HepG2 (cell line): ENCODE results near the gene COQ7. TPM values are rescaled to one million over a fixed set of nuclear protein-coding genes. Genes with fewer than 3 reads are reported as not detected.
A peak's percentile ranks its signal among the peaks of the same experiment; 100 is the strongest.

Experiments
- CSRNP1 ChIP-seq: sonication (generic); formaldehyde crosslinking; IDR thresholded peaks from 2 replicates; pipeline ENCODE4 v1.8.1; 2023; ENCODE audit warnings: mild to moderate bottlenecking, missing genetic modification reagents
- ELK4 ChIP-seq: sonication (generic); formaldehyde crosslinking; IDR thresholded peaks from 2 replicates; pipeline ENCODE4 v1.9.0; 2021; ENCODE audit warnings: missing genetic modification reagents, borderline replicate concordance
- FOXP4 ChIP-seq: sonication (generic); formaldehyde crosslinking; IDR thresholded peaks from 2 replicates; pipeline ENCODE4 v1.4.0; 2020; ENCODE audit warnings: missing genetic modification reagents
- GABPA ChIP-seq, 2 experiments: IDR thresholded peaks; 2 replicates each; pipeline ENCODE4 v1.6.1; 2011 to 2016; ENCODE audit warnings: low read depth in 2 of 2, low read length in 1 of 2, missing biosample characterization in 1 of 2, missing genetic modification characterization in 1 of 2
- GLI4 ChIP-seq: sonication (generic); formaldehyde crosslinking; IDR thresholded peaks from 2 replicates; pipeline ENCODE4 v1.5.1; 2020; ENCODE audit warnings: missing genetic modification reagents, mild to moderate bottlenecking, moderate library complexity, borderline replicate concordance
- NR1H2 ChIP-seq: sonication (generic); formaldehyde crosslinking; IDR thresholded peaks from 2 replicates; pipeline ENCODE4 v1.8.1; 2022; ENCODE audit warnings: low read depth, missing genetic modification reagents, borderline replicate concordance
- POLR2G ChIP-seq: fragments of 200-400 bp; formaldehyde crosslinking; IDR thresholded peaks from 2 replicates; pipeline ENCODE4 v1.6.1; 2018; ENCODE audit warnings: mild to moderate bottlenecking, low read depth, low read length, moderate library complexity
- RFX5 ChIP-seq: IDR thresholded peaks from 2 replicates; pipeline ENCODE4 v1.6.1; 2011; ENCODE audit warnings: low read depth, low read length, improper control_type of control experiment
- THRA ChIP-seq: sonication (generic); formaldehyde crosslinking; IDR thresholded peaks from 2 replicates; pipeline ENCODE4 v1.4.0; 2020; ENCODE audit warnings: missing genetic modification reagents, borderline replicate concordance
- THYN1 ChIP-seq: sonication (generic); formaldehyde crosslinking; IDR thresholded peaks from 2 replicates; pipeline ENCODE4 v1.8.1; 2023; ENCODE audit warnings: low read depth, mild to moderate bottlenecking, moderate library complexity, missing genetic modification reagents, borderline replicate concordance
- ZNF282 ChIP-seq: fragments of 450-650 bp; IDR thresholded peaks from 2 replicates; pipeline ENCODE4 v1.6.1; 2018; ENCODE audit not compliant: partially characterized antibody
- ZNF430 ChIP-seq: sonication (generic); formaldehyde crosslinking; IDR thresholded peaks from 2 replicates; pipeline ENCODE4 v1.9.0; 2021; ENCODE audit warnings: mild to moderate bottlenecking, missing genetic modification reagents
- ZNF724P ChIP-seq: sonication (generic); formaldehyde crosslinking; IDR thresholded peaks from 2 replicates; pipeline ENCODE4 v1.8.0; 2022; ENCODE audit warnings: missing genetic modification reagents, borderline replicate concordance
- ZSCAN9 ChIP-seq: IDR thresholded peaks from 2 replicates; pipeline ENCODE4 v1.6.1; 2016; ENCODE audit warnings: borderline replicate concordance
- ZXDC ChIP-seq: sonication (generic); formaldehyde crosslinking; IDR thresholded peaks from 2 replicates; pipeline ENCODE4 v1.5.0; 2020; ENCODE audit warnings: mild to moderate bottlenecking, missing genetic modification reagents
- polyA plus RNA-seq, 8 experiments: library from polyadenylated mRNA; depleted of rRNA in 3 of 8; stranded (reverse) in 7 of 8; unstranded in 1 of 8; fragments of >200 nt; fragmentation: Illumina TruSeq in 4 of 8; extraction: Trizol in 4 of 8; gene quantifications; 2 replicates each; pipeline versions ENCODE4 v1.2.1 to v1.2.3, GENCODE V29; 2011 to 2016; ENCODE audit warnings: low read depth in 4 of 8, missing spikeins in 1 of 8, mixed read lengths in 1 of 8; ENCODE audit not compliant: insufficient read depth in 1 of 8
- total RNA-seq, 5 experiments: library from RNA; depleted of rRNA; stranded (reverse); fragments of >200 nt; fragmentation: Illumina TruSeq; extraction: Trizol; gene quantifications; 2 replicates each; pipeline ENCODE4 v1.2.3, GENCODE V29; 2016; ENCODE audit warnings: low read depth in 1 of 5

COQ7 gene
- total and polyA plus RNA-seq, 2 of the 13 experiments (the other 11 are each of a cell fraction or from before 2014, with no cell fraction given), result 20.1 to 45.7 TPM

- TF ChIP-seq ZXDC (no peak; the same call in 1 of the 2 replicates), THYN1 (0 out of 2 replicates have a peak, but pooled peaks have one; percentile 21), RFX5 (peak; percentile 81), THRA (no peak; the same call in 1 of the 2 replicates), FOXP4 (CRISPR knock-in tag) (peak; percentile 66), ZNF430 (CRISPR knock-in tag) (peak; percentile 73; the same call in 1 of the 2 replicates), ELK4 (CRISPR knock-in tag) (peak; percentile 48; the same call in 1 of the 2 replicates), ZNF724P (CRISPR knock-in tag) (peak; percentile 83; the same call in 1 of the 2 replicates), GLI4 (CRISPR knock-in tag) (peak; percentile 22; the same call in 1 of the 2 replicates), CSRNP1 (CRISPR knock-in tag) (peak; percentile 98), POLR2G (peak; percentile 96), ZSCAN9 (peak; percentile 59; the same call in 1 of the 2 replicates), ZNF282 (no peak), GABPA (IDR thresholded peaks at IDR 0.05; ENCODE audit: low read depth, low read length) (peak; percentile 61), GABPA (CRISPR knock-in tag; IDR thresholded peaks at IDR 0.05; ENCODE audit: low read depth) (peak; percentile 85), NR1H2 (CRISPR knock-in tag) (peak; percentile 86; the same call in 1 of the 2 replicates)
These were observed at the start of gene COQ7 (continued) for GRCh38 chr16:19067349-19068236.
